A673 (cell line): ENCODE measurements around the gene SVOP. TPM values are rescaled to one million over a fixed set of nuclear protein-coding genes. Genes with fewer than 3 reads are reported as not detected.

Source experiments
- BruUV-seq: library from RNA; stranded (reverse); fragments of 400-500 nt; replicated peaks from 2 replicates; lab custom pipeline; 2021; lab: Mats Ljungman, UMichigan
- CTCF ChIA-PET: fragments of 300-600 bp; sonication (Branson Sonifier 250); formaldehyde crosslinking; loops from one replicate; lab custom pipeline; 2022; ENCODE audit warnings: antibody characterized with exemption; lab: Charles Lee
- POLR2A ChIA-PET: fragments of 300-600 bp; sonication (Branson Sonifier 250); formaldehyde crosslinking; loops from one replicate; lab custom pipeline; 2022; ENCODE audit warnings: antibody characterized with exemption; ENCODE audit not compliant: low non-redundant PET; lab: Charles Lee
- DNase-seq: peaks from one replicate; pipeline ENCODE4 v3.0.0-alpha.2; 2015; ENCODE audit warnings: low spot score
- H3K27ac ChIP-seq: fragments of 200-600 bp; sonication (generic); 2 replicates; pipeline ENCODE4 v1.5.1; 2016; ENCODE audit warnings: mixed run types, low read depth, mild to moderate bottlenecking, mixed read lengths, antibody characterized with exemption, low read length; ENCODE audit not compliant: poor library complexity, severe bottlenecking
- H3K27me3 ChIP-seq: fragments of 200-600 bp; sonication (generic); replicated peaks from 2 replicates; pipeline ENCODE4 v1.6.1; 2017; ENCODE audit warnings: mixed run types, low read depth, mild to moderate bottlenecking, mixed read lengths, antibody characterized with exemption, low read length; ENCODE audit not compliant: insufficient read depth, poor library complexity
- H3K36me3 ChIP-seq: fragments of 200-600 bp; sonication (generic); 2 replicates; pipeline ENCODE4 v1.6.1; 2016; ENCODE audit warnings: mixed run types, mild to moderate bottlenecking, mixed read lengths, antibody characterized with exemption, low read length; ENCODE audit not compliant: insufficient read depth, poor library complexity, severe bottlenecking
- H3K4me1 ChIP-seq: fragments of 200-600 bp; sonication (generic); 2 replicates; pipeline ENCODE4 v1.6.1; 2017; ENCODE audit warnings: mixed run types, mild to moderate bottlenecking, mixed read lengths, antibody characterized with exemption, low read length; ENCODE audit not compliant: insufficient read depth, poor library complexity, severe bottlenecking
- H3K4me3 ChIP-seq: fragments of 200-600 bp; sonication (generic); 2 replicates; pipeline ENCODE4 v1.5.1; 2016; ENCODE audit warnings: low read depth, mixed run types, mild to moderate bottlenecking, mixed read lengths, low read length; ENCODE audit not compliant: poor library complexity, severe bottlenecking
- H3K9me3 ChIP-seq: fragments of 200-600 bp; sonication (generic); 2 replicates; pipeline ENCODE4 v1.6.1; 2016; ENCODE audit warnings: mixed run types, low read depth, mild to moderate bottlenecking, mixed read lengths, antibody characterized with exemption, low read length; ENCODE audit not compliant: poor library complexity, severe bottlenecking
- EZH2 ChIP-seq: fragments of 200-600 bp; sonication (generic); IDR thresholded peaks from 2 replicates; pipeline ENCODE4 v1.6.1; 2017; ENCODE audit warnings: borderline replicate concordance, low read depth, mild to moderate bottlenecking, mixed read lengths, antibody characterized with exemption, low read length; ENCODE audit not compliant: poor library complexity, severe bottlenecking
- intact Hi-C: fragments of 100-400 bp; cut with micrococcal nuclease; formaldehyde crosslinking; loops from one replicate; pipeline ENCODE4 v1.10.0; 2022; ENCODE audit not compliant: unreplicated experiment
- total RNA-seq: library from RNA; stranded (reverse); gene quantifications from 2 replicates; pipeline ENCODE4 v1.2.3, GENCODE V29; 2021
- TF ChIP-seq, protein P1 (sequence below): fragments of 300-800, 200-600 bp; sonication (generic); conservative IDR thresholded peaks from 2 replicates; pipeline ENCODE4 v1.5.1; 2017; ENCODE audit warnings: low read depth, mild to moderate bottlenecking, antibody characterized with exemption, low read length, moderate library complexity, mixed read lengths

The SVOP gene
- total RNA-seq, 1 experiment from 2014 or later = not detected

DNA sequence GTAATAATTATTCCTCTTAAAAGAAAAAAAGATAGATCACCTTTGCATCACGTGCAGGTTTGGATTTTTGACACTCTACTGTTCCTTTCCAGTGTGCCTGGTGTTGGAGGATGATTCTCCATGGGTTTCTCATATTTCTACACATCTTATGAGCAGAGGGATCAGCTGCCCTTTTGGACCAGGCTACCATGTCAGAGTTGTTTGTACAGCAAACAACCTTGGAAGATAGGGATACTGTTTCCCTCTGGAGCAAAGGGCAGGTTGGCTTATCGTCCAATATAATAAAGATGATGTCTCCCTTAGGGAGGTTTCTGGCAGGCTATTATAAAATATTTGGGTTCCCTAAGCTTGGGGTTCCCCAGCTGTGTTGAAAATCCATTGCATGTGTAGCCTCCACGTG, 98.9 kb downstream of the SVOP start:
- Histone ChIP-seq H3K4me1 (no peaks in the 10 kb centered on the region), H3K27me3 (no peaks in the 10 kb centered on the region), H3K4me3 (no peak overlapping the region), H3K36me3 (no peaks in the 10 kb centered on the region), H3K27ac (no peak overlapping the region), H3K9me3 (no peaks in the 10 kb centered on the region)
- intact Hi-C loops = no loop called here
- ChIA-PET POLR2A (no interaction called here), CTCF (no interaction called here)
- TF ChIP-seq, protein P1, sequence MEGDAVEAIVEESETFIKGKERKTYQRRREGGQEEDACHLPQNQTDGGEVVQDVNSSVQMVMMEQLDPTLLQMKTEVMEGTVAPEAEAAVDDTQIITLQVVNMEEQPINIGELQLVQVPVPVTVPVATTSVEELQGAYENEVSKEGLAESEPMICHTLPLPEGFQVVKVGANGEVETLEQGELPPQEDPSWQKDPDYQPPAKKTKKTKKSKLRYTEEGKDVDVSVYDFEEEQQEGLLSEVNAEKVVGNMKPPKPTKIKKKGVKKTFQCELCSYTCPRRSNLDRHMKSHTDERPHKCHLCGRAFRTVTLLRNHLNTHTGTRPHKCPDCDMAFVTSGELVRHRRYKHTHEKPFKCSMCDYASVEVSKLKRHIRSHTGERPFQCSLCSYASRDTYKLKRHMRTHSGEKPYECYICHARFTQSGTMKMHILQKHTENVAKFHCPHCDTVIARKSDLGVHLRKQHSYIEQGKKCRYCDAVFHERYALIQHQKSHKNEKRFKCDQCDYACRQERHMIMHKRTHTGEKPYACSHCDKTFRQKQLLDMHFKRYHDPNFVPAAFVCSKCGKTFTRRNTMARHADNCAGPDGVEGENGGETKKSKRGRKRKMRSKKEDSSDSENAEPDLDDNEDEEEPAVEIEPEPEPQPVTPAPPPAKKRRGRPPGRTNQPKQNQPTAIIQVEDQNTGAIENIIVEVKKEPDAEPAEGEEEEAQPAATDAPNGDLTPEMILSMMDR = no peak
- TF ChIP-seq EZH2 = no peak
- no TSS peak for BruUV-seq
- no peak for DNase-seq

DNA sequence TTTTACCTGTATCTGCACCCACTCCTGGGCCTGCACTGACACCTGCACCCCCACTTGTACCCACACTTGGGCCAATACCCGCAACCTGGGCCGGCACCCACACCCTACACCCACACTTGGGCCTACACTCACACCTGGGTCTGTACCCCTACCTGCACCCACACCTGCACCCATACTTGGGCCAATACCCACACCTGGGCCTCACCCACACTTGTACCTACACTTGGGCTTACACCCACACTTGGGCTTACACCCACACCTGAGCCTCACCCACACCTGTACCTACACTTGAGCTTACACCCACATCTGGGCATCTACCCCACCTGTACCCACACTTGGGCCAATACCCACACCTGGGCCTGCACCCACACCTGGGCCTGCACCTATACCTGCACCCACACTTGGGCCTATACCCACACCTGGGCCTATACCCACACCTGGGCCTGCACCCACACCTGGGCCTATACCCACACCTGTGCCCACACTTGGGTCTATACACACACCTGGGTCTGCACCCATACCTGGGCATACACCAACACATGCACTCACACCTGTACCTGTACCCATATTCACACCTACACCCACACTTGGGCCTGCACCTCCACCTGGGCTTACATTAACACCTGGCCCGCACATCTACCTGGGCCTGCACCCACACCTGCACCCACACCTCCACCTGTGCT, 101.8 kb downstream of the SVOP start:
- no peak overlapping the region for H3K4me3 ChIP-seq
- no peaks in the 10 kb centered on the region for H3K4me1 ChIP-seq
- no peaks in the 10 kb centered on the region for H3K27me3 ChIP-seq
- CTCF ChIA-PET = no interaction called here
- no peak for TF ChIP-seq EZH2
- TF ChIP-seq, protein P1 = no peak
- no TSS peak for BruUV-seq
- H3K36me3 ChIP-seq = no peaks in the 10 kb centered on the region
- no peak for DNase-seq
- POLR2A ChIA-PET = no interaction called here
- no peak overlapping the region for H3K27ac ChIP-seq
- intact Hi-C loops = no loop called here
- H3K9me3 ChIP-seq = no peaks in the 10 kb centered on the region

DNA sequence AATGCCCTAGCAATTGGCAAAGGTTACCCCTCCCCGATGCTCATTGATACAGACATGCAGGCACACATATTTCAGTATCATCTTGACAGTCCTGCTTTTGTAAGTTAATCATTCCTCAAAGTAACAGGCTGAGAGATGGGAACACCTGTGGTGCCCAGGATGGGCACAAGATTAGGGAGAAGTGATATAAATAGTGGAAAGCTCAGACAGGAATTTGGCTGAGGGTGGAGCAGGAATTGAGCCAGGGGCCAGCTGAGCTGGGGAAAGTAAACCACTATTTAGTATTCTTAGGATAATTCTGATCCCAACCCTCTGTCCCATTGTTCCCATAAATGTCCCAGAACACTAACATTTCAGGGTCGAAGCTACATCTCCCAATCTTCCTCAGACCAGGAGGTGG, 102.7 kb downstream of the SVOP start:
- ChIA-PET CTCF (no interaction called here), POLR2A (no interaction called here)
- no peaks in the 10 kb centered on the region for H3K36me3 ChIP-seq
- no peaks in the 10 kb centered on the region for H3K9me3 ChIP-seq
- H3K27me3 ChIP-seq = no peaks in the 10 kb centered on the region
- intact Hi-C loops = no loop called here
- no peaks in the 10 kb centered on the region for H3K4me1 ChIP-seq
- TF ChIP-seq, protein P1 = no peak
- TF ChIP-seq EZH2 = no peak
- no peak overlapping the region for H3K4me3 ChIP-seq
- no peak for DNase-seq
- no TSS peak for BruUV-seq
- no peak overlapping the region for H3K27ac ChIP-seq
